ENCODE data around the gene GAK. TPM values are rescaled to one million over a fixed set of nuclear protein-coding genes. Genes with fewer than 3 reads are reported as not detected.

Gene GAK
- total and polyA plus RNA-seq, 7 donors = 40.8 to 494 (median 124) TPM

- H3K27ac ChIP-seq = no peak overlapping the region
- DNase-seq = peak; percentile 66
- 88 to 89% methylated on average over 42 of the region's 42 CpGs for WGBS, 2 donors
- TF ChIP-seq CTCF (IDR thresholded peaks at IDR 0.05) (no peak), POLR2A (IDR thresholded peaks at IDR 0.05) (no peak), POLR2AphosphoS5 (IDR thresholded peaks at IDR 0.05) (no peak), EP300 (IDR thresholded peaks at IDR 0.05) (no peak)
- peaks cover 0 to 5% (median 0%) of the 10 kb centered on the region in 4 donors for H3K9me3 ChIP-seq
- peaks cover 0 to 22% (median 19%) of the 10 kb centered on the region in 4 donors for H3K4me1 ChIP-seq
- H3K36me3 ChIP-seq = no peaks in the 10 kb centered on the region
- peaks cover 0 to 45% (median 29%) of the 10 kb centered on the region in 3 donors for H3K27me3 ChIP-seq
- intact Hi-C loops (cut with DNase I) = loop anchor here (5.0 kb wide), 1 partner anchor 76 kb away; no protein-coding TSS in a partner anchor
- no peak overlapping the region for H3K4me3 ChIP-seq
These were observed 113.8 kb downstream of the GAK start for GRCh38 chr4:818106-818921.

- Histone ChIP-seq H3K4me1 (peaks cover 0 to 22% (median 19%) of the 10 kb centered on the region in 4 donors), H3K27ac (peak overlapping the region in 3 of 4 donors; percentile 17 to 62 (median 25)), H3K27me3 (peaks cover 0 to 19% (median 14%) of the 10 kb centered on the region in 3 donors), H3K9me3 (peaks cover 0 to 5% (median 0%) of the 10 kb centered on the region in 4 donors), H3K36me3 (no peaks in the 10 kb centered on the region), H3K4me3 (no peak overlapping the region)
- TF ChIP-seq CTCF (IDR thresholded peaks at IDR 0.05) (no peak), EP300 (IDR thresholded peaks at IDR 0.05) (no peak), POLR2AphosphoS5 (IDR thresholded peaks at IDR 0.05) (peak in 3 of 4 donors; percentile 54 to 71 (median 65)), POLR2A (IDR thresholded peaks at IDR 0.05) (no peak)
- WGBS, 2 donors = 5 to 19% methylated on average over 11 of the region's 11 CpGs
- intact Hi-C loops (cut with DNase I) = loop anchor here (1.0 to 5.0 kb wide), 2 partner anchors 32 to 73 kb away; no protein-coding TSS in a partner anchor
- DNase-seq = peak; percentile 69
These were observed 116.5 kb downstream of the GAK start for GRCh38 chr4:815464-816146.

GRCh38 chr4:814312-814850, 117.7 kb downstream of the GAK start:
- intact Hi-C loops (cut with DNase I) = no loop called here
- Histone ChIP-seq H3K27me3 (peaks cover 0 to 6% (median 2%) of the 10 kb centered on the region in 3 donors), H3K27ac (no peak overlapping the region), H3K4me3 (no peak overlapping the region), H3K9me3 (no peaks in the 10 kb centered on the region), H3K4me1 (peaks cover 0 to 22% (median 19%) of the 10 kb centered on the region in 4 donors), H3K36me3 (no peaks in the 10 kb centered on the region)
- DNase-seq = no peak
- TF ChIP-seq EP300 (IDR thresholded peaks at IDR 0.05) = no peak
- TF ChIP-seq CTCF (IDR thresholded peaks at IDR 0.05) = no peak
- no peak for TF ChIP-seq POLR2A (IDR thresholded peaks at IDR 0.05)
- no peak for TF ChIP-seq POLR2AphosphoS5 (IDR thresholded peaks at IDR 0.05)
- WGBS, 2 donors = 59 to 81% methylated on average over 14 of the region's 14 CpGs

GRCh38 chr4:813900-814299, 118.2 kb downstream of the GAK start:
- no peaks in the 10 kb centered on the region for H3K36me3 ChIP-seq
- intact Hi-C loops (cut with DNase I) = no loop called here
- H3K9me3 ChIP-seq = no peaks in the 10 kb centered on the region
- H3K4me1 ChIP-seq = peaks cover 0 to 22% (median 19%) of the 10 kb centered on the region in 4 donors
- H3K27me3 ChIP-seq = peaks cover 0 to 2% (median 2%) of the 10 kb centered on the region in 3 donors
- no peak for TF ChIP-seq EP300 (IDR thresholded peaks at IDR 0.05)
- 60 to 66% methylated on average over 10 of the region's 10 CpGs for WGBS, 2 donors
- no peak overlapping the region for H3K27ac ChIP-seq
- no peak for DNase-seq
- H3K4me3 ChIP-seq = no peak overlapping the region
